Neural progenitor cell (in vitro differentiated cells): ENCODE data around the gene MINDY4. TPM values are rescaled to one million over a fixed set of nuclear protein-coding genes. Genes with fewer than 3 reads are reported as not detected.

Experiments
- DNase-seq: peaks from one replicate; pipeline ENCODE4 v3.0.0-alpha.2; 2016; ENCODE audit warnings: low spot score
- H2AFZ ChIP-seq: fragments of 200-600 bp; sonication (generic); replicated peaks from 2 replicates; pipeline ENCODE4 v1.6.1; 2016; ENCODE audit warnings: antibody characterized with exemption
- H3F3A ChIP-seq: fragments of 200-600 bp; sonication (generic); 2 replicates; pipeline ENCODE4 v1.6.1; 2016; ENCODE audit warnings: antibody characterized with exemption, low read depth
- H3K27ac ChIP-seq: fragments of 200-600 bp; sonication (generic); 2 replicates; pipeline ENCODE4 v1.5.1; 2016; ENCODE audit warnings: mild to moderate bottlenecking
- H3K27me3 ChIP-seq: fragments of 200-600 bp; sonication (generic); 2 replicates; pipeline ENCODE4 v1.6.1; 2016; ENCODE audit warnings: mild to moderate bottlenecking, moderate library complexity
- H3K36me3 ChIP-seq: fragments of 200-600 bp; sonication (generic); 2 replicates; pipeline ENCODE4 v1.5.1; 2016
- H3K4me1 ChIP-seq: fragments of 200-600 bp; sonication (generic); 2 replicates; pipeline ENCODE4 v1.6.1; 2016; ENCODE audit warnings: mixed run types
- H3K4me2 ChIP-seq: fragments of 200-600 bp; sonication (generic); 2 replicates; pipeline ENCODE4 v1.6.1; 2016
- H3K4me3 ChIP-seq: fragments of 200-600 bp; sonication (generic); 2 replicates; pipeline ENCODE4 v1.5.1; 2016
- H3K79me2 ChIP-seq: fragments of 200-600 bp; sonication (generic); 2 replicates; pipeline ENCODE4 v1.6.1; 2016; ENCODE audit warnings: low read depth
- H3K9ac ChIP-seq: fragments of 200-600 bp; sonication (generic); 2 replicates; pipeline ENCODE4 v1.6.1; 2016
- H3K9me3 ChIP-seq: fragments of 200-600 bp; sonication (generic); 2 replicates; pipeline ENCODE4 v1.5.1; 2016; ENCODE audit warnings: low read depth
- H4K20me1 ChIP-seq: fragments of 200-600 bp; sonication (generic); 2 replicates; pipeline ENCODE4 v1.6.1; 2016; ENCODE audit warnings: low read depth
- H3K27ac Mint-ChIP-seq: 3 replicates; pipeline ENCODE4 v1.8.0; 2021; ENCODE audit warnings: mixed read lengths
- H3K27me3 Mint-ChIP-seq: 2 replicates; pipeline ENCODE4 v1.8.0; 2022; ENCODE audit warnings: low read depth, mild to moderate bottlenecking, inconsistent platforms, moderate library complexity, mixed read lengths; ENCODE audit not compliant: insufficient read depth
- H3K36me3 Mint-ChIP-seq: 3 replicates; pipeline ENCODE4 v1.8.0; 2021; ENCODE audit warnings: mixed read lengths
- H3K4me1 Mint-ChIP-seq: 3 replicates; pipeline ENCODE4 v1.8.0; 2021; ENCODE audit warnings: mixed read lengths
- H3K4me3 Mint-ChIP-seq: 3 replicates; pipeline ENCODE4 v1.8.0; 2021; ENCODE audit warnings: mild to moderate bottlenecking, moderate library complexity, mixed read lengths
- H3K9me3 Mint-ChIP-seq: 3 replicates; pipeline ENCODE4 v1.8.0; 2020; ENCODE audit warnings: mixed read lengths
- CTCF ChIP-seq: fragments of 200-600 bp; sonication (generic); IDR thresholded peaks from 2 replicates; pipeline ENCODE4 v1.5.1; 2017; ENCODE audit warnings: antibody characterized with exemption, mild to moderate bottlenecking
- EZH2 ChIP-seq: fragments of 200-600 bp; sonication (generic); IDR thresholded peaks from 2 replicates; pipeline ENCODE4 v1.6.1; 2017; ENCODE audit warnings: antibody characterized with exemption, mild to moderate bottlenecking, moderate library complexity
- EZH2phosphoT487 ChIP-seq: fragments of 200-600 bp; sonication (generic); IDR thresholded peaks from 2 replicates; pipeline ENCODE4 v1.6.1; 2017; ENCODE audit warnings: antibody characterized with exemption
- total RNA-seq: library from RNA; depleted of rRNA; stranded (reverse); fragments of >200 nt; gene quantifications from 2 replicates; pipeline ENCODE4 v1.2.3, GENCODE V29; 2015; ENCODE audit warnings: low replicate concordance

MINDY4 gene
- total RNA-seq, 1 donor from 2014 or later: 5.9 TPM

DNA sequence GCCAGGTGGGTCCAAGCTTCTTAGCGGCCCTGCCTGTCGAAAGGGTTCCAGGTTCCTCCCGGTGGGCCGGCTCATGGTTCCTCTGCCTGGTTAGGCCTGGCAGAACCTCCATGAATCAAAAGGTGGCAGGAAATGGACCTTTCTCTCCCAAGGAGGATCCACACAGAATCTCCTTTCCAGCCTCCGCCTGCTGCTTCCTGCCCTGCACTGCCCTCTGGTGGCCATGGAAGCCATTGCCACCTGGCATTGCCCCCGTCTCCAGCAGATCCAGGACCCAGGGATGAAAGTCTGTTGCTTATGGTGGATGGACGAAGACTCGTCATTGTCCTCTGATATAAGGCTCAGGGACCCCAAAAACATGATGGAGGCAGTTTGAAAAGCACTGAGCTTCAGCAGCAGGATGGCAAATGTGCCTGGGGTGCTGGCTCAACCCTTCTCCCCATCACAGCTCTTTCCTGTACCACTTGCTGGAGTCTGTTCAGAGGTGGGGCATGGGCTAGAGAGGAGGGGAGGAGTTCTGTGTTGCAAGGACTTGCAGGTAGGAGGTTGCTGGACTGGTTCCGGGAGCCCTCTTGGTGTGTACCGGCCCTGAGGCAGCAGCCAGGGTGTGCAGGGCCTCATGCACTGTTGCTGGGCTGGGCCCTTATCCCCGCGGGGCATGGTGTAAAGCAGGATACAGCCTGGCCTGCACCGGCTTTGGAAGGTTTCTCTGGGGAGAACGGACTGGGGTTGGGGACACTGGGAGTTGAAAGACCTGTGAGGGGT lies 30.6 kb upstream of the MINDY4 start:
- Mint-ChIP-seq H3K36me3 (no peaks in the 10 kb centered on the region), H3K4me1 (no peaks in the 10 kb centered on the region), H3K27ac (no peak overlapping the region), H3K27me3 (peaks cover 9% of the 10 kb centered on the region), H3K9me3 (peaks cover under 1% of the 10 kb centered on the region), H3K4me3 (no peak overlapping the region)
- Histone ChIP-seq H3K79me2 (no peaks in the 10 kb centered on the region), H3F3A (no peaks in the 10 kb centered on the region), H3K4me2 (no peak overlapping the region), H2AFZ (no peak overlapping the region), H3K27me3 (no peaks in the 10 kb centered on the region), H3K9me3 (no peaks in the 10 kb centered on the region), H4K20me1 (peaks cover 4% of the 10 kb centered on the region), H3K9ac (no peak overlapping the region), H3K27ac (no peak overlapping the region), H3K4me1 (no peaks in the 10 kb centered on the region), H3K4me3 (no peak overlapping the region), H3K36me3 (no peaks in the 10 kb centered on the region)
- peak; percentile 80 for DNase-seq
- TF ChIP-seq EZH2 (no peak), CTCF (peak; percentile 99)

- Mint-ChIP-seq H3K4me3 (no peak overlapping the region), H3K36me3 (no peaks in the 10 kb centered on the region), H3K27me3 (peaks cover 12% of the 10 kb centered on the region), H3K9me3 (no peaks in the 10 kb centered on the region), H3K4me1 (no peaks in the 10 kb centered on the region), H3K27ac (no peak overlapping the region)
- H3F3A ChIP-seq: no peaks in the 10 kb centered on the region
- H3K4me2 ChIP-seq: no peak overlapping the region
- no peak overlapping the region for H3K9ac ChIP-seq
- no peak overlapping the region for H3K4me3 ChIP-seq
- no peak overlapping the region for H3K27ac ChIP-seq
- H3K36me3 ChIP-seq: no peaks in the 10 kb centered on the region
- DNase-seq: no peak
- no peaks in the 10 kb centered on the region for H3K4me1 ChIP-seq
- peaks cover 4% of the 10 kb centered on the region for H4K20me1 ChIP-seq
- no peak overlapping the region for H2AFZ ChIP-seq
- no peaks in the 10 kb centered on the region for H3K27me3 ChIP-seq
- no peaks in the 10 kb centered on the region for H3K79me2 ChIP-seq
- TF ChIP-seq EZH2phosphoT487 (no peak), CTCF (no peak), EZH2 (no peak)
- H3K9me3 ChIP-seq: no peaks in the 10 kb centered on the region
Observed at GRCh38 chr7:30741289-30741688, 29.9 kb upstream of the MINDY4 start.

DNA sequence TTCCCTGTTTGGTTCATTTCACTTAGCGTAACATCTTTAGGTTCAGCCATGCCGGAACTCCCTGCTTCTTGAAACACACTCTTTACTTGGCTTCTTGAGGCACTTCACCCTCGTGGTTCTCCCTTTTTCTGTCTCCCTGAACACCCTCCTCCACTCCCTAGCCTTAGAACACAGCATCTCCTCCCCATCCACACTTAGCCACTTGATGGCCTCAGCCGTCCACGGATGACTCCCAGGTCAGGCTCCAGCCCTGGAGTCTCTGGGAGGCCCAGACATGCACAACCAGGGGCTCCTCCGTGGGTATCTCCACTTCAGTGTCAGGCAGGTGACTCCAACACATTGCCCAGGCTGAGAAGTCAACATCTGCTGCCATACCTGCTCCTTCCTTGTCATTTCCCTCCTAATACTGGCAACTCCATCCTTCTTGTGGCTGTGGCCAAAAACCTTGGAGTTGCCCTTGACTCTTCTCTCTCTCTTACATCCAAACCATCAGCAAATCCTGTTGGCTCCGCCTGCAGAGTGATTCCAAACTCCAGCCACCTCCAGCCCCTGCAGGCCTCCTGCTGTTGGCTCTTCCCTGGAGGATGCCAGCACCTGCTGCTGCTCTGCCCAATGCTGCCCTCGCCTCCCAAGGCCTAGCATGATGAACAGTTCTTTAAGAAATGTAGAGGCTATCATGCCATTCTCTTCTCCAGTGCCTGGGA lies 27.7 kb upstream of the MINDY4 start:
- TF ChIP-seq EZH2phosphoT487 (no peak), EZH2 (no peak), CTCF (no peak)
- H3K27me3 Mint-ChIP-seq: peaks cover 14% of the 10 kb centered on the region
- no peaks in the 10 kb centered on the region for H3K9me3 Mint-ChIP-seq

More for the DNA sequence above, 27.7 kb upstream of the MINDY4 start:
- no peak for DNase-seq
- peaks cover 4% of the 10 kb centered on the region for H4K20me1 ChIP-seq
- no peak overlapping the region for H3K27ac ChIP-seq
- no peak overlapping the region for H3K4me3 ChIP-seq
- no peaks in the 10 kb centered on the region for H3K27me3 ChIP-seq
- no peak overlapping the region for H3K9ac ChIP-seq
- Mint-ChIP-seq H3K4me1 (no peaks in the 10 kb centered on the region), H3K27ac (no peak overlapping the region), H3K4me3 (no peak overlapping the region), H3K36me3 (no peaks in the 10 kb centered on the region)
- H3K4me1 ChIP-seq: no peaks in the 10 kb centered on the region
- no peaks in the 10 kb centered on the region for H3K9me3 ChIP-seq
- no peak overlapping the region for H2AFZ ChIP-seq
- no peaks in the 10 kb centered on the region for H3K36me3 ChIP-seq
- H3F3A ChIP-seq: no peaks in the 10 kb centered on the region
- no peak overlapping the region for H3K4me2 ChIP-seq
- no peaks in the 10 kb centered on the region for H3K79me2 ChIP-seq
